HG02884 (cell line): ENCODE data around the gene CBLIF.
"Not testable (repeated sequence)": the region's sequence is repeated elsewhere in the genome, so short reads cannot be mapped to it uniquely, and the experiment has no call there.

ENCODE experiments used
- ATAC-seq: cut with Tn5 transposase; IDR thresholded peaks from one replicate; pipeline ENCODE4 v1.9.1; 2021; ENCODE audit warnings: mild to moderate bottlenecking, moderate library complexity; ENCODE audit not compliant: unreplicated experiment

Gene CBLIF

GRCh38 chr11:59800390-59801025 is 44.8 kb downstream of the CBLIF start:
- no peak for ATAC-seq

- no peak for ATAC-seq
Measured at GRCh38 chr11:59794417-59794816, 50.9 kb downstream of the CBLIF start.

- ATAC-seq, result no peak
Measured at GRCh38 chr11:59792507-59792906, 52.8 kb downstream of the CBLIF start.

DNA sequence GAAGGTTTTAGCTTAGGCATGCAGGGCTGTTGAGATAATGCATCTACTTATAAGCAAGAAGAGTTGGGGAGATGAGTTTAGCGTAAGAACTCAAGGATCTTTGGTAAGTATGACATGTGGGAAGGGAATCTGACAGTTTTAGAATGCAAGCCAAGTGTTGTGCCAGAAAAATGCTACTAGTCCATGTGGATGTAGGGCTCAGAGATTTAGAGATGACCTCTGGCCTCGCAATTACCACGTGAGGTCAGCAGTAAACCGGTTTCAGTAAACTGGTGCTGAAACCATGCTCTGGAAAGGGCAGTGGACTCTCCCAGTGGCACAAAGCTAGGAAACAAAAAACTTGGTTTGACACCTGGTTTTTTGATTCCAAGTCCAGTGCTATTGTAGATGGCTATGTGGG is 53.7 kb downstream of the CBLIF start:
- no peak for ATAC-seq

GRCh38 chr11:59787816-59788215 is 57.5 kb downstream of the CBLIF start:
- no peak for ATAC-seq

GRCh38 chr11:59787255-59787588 is 58.1 kb downstream of the CBLIF start:
- no peak for ATAC-seq

GRCh38 chr11:59785818-59786217 is 59.5 kb downstream of the CBLIF start:
- ATAC-seq, result no peak

DNA sequence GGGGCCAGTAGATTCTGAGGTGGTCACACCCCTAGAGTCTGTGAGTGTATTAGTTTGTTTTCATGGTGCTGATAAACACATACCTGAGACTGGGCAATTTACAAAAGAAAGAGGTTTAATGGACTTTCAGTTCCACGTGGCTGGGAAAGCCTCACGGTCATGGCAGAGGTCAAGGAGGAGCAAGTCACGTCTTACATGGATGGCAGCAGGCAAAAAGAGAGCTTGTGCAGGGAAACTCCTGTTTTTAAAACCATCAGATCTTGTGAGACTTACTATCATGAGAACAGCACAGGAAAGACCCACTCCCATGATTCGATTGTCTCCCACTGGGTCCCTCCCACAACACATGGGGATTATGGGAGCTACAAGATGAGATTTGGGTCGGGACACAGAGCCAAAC is 60.9 kb downstream of the CBLIF start:
- ATAC-seq, result not testable (repeated sequence)

- ATAC-seq, result no peak
Measured at GRCh38 chr11:59783632-59784090, 61.6 kb downstream of the CBLIF start.

GRCh38 chr11:59782080-59782479 is 63.2 kb downstream of the CBLIF start:
- ATAC-seq, result no peak

- no peak for ATAC-seq
Measured at GRCh38 chr11:59779487-59779886, 65.8 kb downstream of the CBLIF start.
